ENCODE data around the gene CALY.

The CALY gene

GRCh38 chr10:133292919-133293809, 43.5 kb downstream of the CALY start:
- no peaks in the 10 kb centered on the region for H3K9me3 ChIP-seq (replicated peaks in 1 of 11)
- peaks cover 0 to 45% (median 29%) of the 10 kb centered on the region in 10 experiments; a peak in 19 of 20 replicates for H3K4me1 ChIP-seq
- H3K9ac ChIP-seq: peak overlapping the region in 9 of 11 experiments; percentile 6 to 66 (median 37); a peak in 9 of 22 replicates
- peaks cover 0 to 52% (median 13%) of the 10 kb centered on the region in 11 experiments; a peak in 19 of 22 replicates for H4K20me1 ChIP-seq
- H3K36me3 ChIP-seq: peaks cover 70 to 91% (median 87%) of the 10 kb centered on the region in 11 experiments
- no peak for TF ChIP-seq Cebpa-rat (IDR thresholded peaks at IDR 0.05)
- H3K27me3 ChIP-seq: no peaks in the 10 kb centered on the region
- H3K4me3 ChIP-seq: peak overlapping the region in 4 of 10 experiments; percentile 14 to 39 (median 26); a peak in 3 of 20 replicates
- H3K27ac ChIP-seq: peak overlapping the region in 10 of 11 experiments; percentile 31 to 70 (median 57); a peak in 20 of 22 replicates
- peak overlapping the region in 10 of 11 experiments; percentile 34 to 98 (median 88); a peak in 19 of 22 replicates for H3K4me2 ChIP-seq

- H3K9me3 ChIP-seq (replicated peaks in 1 of 11): no peaks in the 10 kb centered on the region
- H4K20me1 ChIP-seq: peaks cover 11 to 64% (median 16%) of the 10 kb centered on the region in 11 experiments; a peak in 18 of 22 replicates
- H3K9ac ChIP-seq: no peak overlapping the region
- no peak overlapping the region for H3K27ac ChIP-seq
- H3K4me1 ChIP-seq: peaks cover 0 to 32% (median 26%) of the 10 kb centered on the region in 10 experiments; a peak in 19 of 20 replicates
- H3K4me3 ChIP-seq: no peak overlapping the region
- peaks cover 70 to 92% (median 86%) of the 10 kb centered on the region in 11 experiments for H3K36me3 ChIP-seq
- no peak for TF ChIP-seq Cebpa-rat (IDR thresholded peaks at IDR 0.05)
- no peak overlapping the region for H3K4me2 ChIP-seq
- H3K27me3 ChIP-seq: no peaks in the 10 kb centered on the region
Measured at GRCh38 chr10:133289761-133290160, 46.9 kb downstream of the CALY start.

- TF ChIP-seq Cebpa-rat (IDR thresholded peaks at IDR 0.05): no peak
- peaks cover 85 to 92% (median 88%) of the 10 kb centered on the region in 11 experiments for H3K36me3 ChIP-seq
- no peak overlapping the region for H3K27ac ChIP-seq
- H3K4me2 ChIP-seq: no peak overlapping the region
- no peak overlapping the region for H3K9ac ChIP-seq
- H4K20me1 ChIP-seq: peaks cover 0 to 65% (median 20%) of the 10 kb centered on the region in 11 experiments; a peak in 17 of 22 replicates
- no peaks in the 10 kb centered on the region for H3K27me3 ChIP-seq
- H3K4me3 ChIP-seq: no peak overlapping the region
- peaks cover 0 to 14% (median 8%) of the 10 kb centered on the region in 10 experiments; a peak in 18 of 20 replicates for H3K4me1 ChIP-seq
- H3K9me3 ChIP-seq (replicated peaks in 1 of 11): no peaks in the 10 kb centered on the region
Measured at GRCh38 chr10:133287832-133288500, 48.7 kb downstream of the CALY start.

- peaks cover 94 to 100% (median 97%) of the 10 kb centered on the region in 11 experiments for H3K36me3 ChIP-seq
- no peak overlapping the region for H3K27ac ChIP-seq
- H3K4me3 ChIP-seq: no peak overlapping the region
- H3K4me1 ChIP-seq: peaks cover 0 to 5% (median 0%) of the 10 kb centered on the region in 10 experiments; a peak in 5 of 20 replicates
- no peak overlapping the region for H3K9ac ChIP-seq
- H4K20me1 ChIP-seq: peaks cover 0 to 74% (median 26%) of the 10 kb centered on the region in 11 experiments; a peak in 14 of 22 replicates
- H3K27me3 ChIP-seq: no peaks in the 10 kb centered on the region
- H3K4me2 ChIP-seq: no peak overlapping the region
- no peak for TF ChIP-seq Cebpa-rat (IDR thresholded peaks at IDR 0.05)
- no peaks in the 10 kb centered on the region for H3K9me3 ChIP-seq (replicated peaks in 1 of 11)
Measured at GRCh38 chr10:133286366-133286765, 50.3 kb downstream of the CALY start.

- Histone ChIP-seq H3K4me2 (no peak overlapping the region), H3K4me1 (peaks cover 0 to 11% (median 3%) of the 10 kb centered on the region in 10 experiments; a peak in 13 of 20 replicates), H3K9me3 (replicated peaks in 1 of 11) (no peaks in the 10 kb centered on the region), H3K9ac (no peak overlapping the region), H3K27ac (no peak overlapping the region), H3K27me3 (no peaks in the 10 kb centered on the region), H3K4me3 (no peak overlapping the region), H3K36me3 (peaks cover 96 to 100% (median 98%) of the 10 kb centered on the region in 11 experiments), H4K20me1 (peaks cover 0 to 83% (median 28%) of the 10 kb centered on the region in 11 experiments; a peak in 14 of 22 replicates)
- TF ChIP-seq Cebpa-rat (IDR thresholded peaks at IDR 0.05): no peak
Measured at GRCh38 chr10:133285217-133285616, 51.5 kb downstream of the CALY start.

- TF ChIP-seq Cebpa-rat (IDR thresholded peaks at IDR 0.05): no peak
- H3K36me3 ChIP-seq: peaks cover 85 to 100% (median 97%) of the 10 kb centered on the region in 11 experiments
- H4K20me1 ChIP-seq: peaks cover 3 to 87% (median 38%) of the 10 kb centered on the region in 11 experiments; a peak in 16 of 22 replicates
- no peaks in the 10 kb centered on the region for H3K9me3 ChIP-seq (replicated peaks in 1 of 11)
- H3K27me3 ChIP-seq: no peaks in the 10 kb centered on the region
- H3K4me3 ChIP-seq: no peak overlapping the region
- H3K9ac ChIP-seq: no peak overlapping the region
- no peak overlapping the region for H3K4me2 ChIP-seq
- no peak overlapping the region for H3K27ac ChIP-seq
- peaks cover 8 to 23% (median 16%) of the 10 kb centered on the region in 10 experiments for H3K4me1 ChIP-seq
Measured at GRCh38 chr10:133283931-133284330, 52.8 kb downstream of the CALY start.

- H3K36me3 ChIP-seq: peaks cover 75 to 92% (median 88%) of the 10 kb centered on the region in 11 experiments
- no peak overlapping the region for H3K9ac ChIP-seq
Measured at GRCh38 chr10:133282846-133283390, 53.8 kb downstream of the CALY start.

GRCh38 chr10:133281628-133282372, 54.9 kb downstream of the CALY start:
- Histone ChIP-seq H3K4me3 (no peak overlapping the region), H3K36me3 (peaks cover 64 to 81% (median 77%) of the 10 kb centered on the region in 11 experiments), H3K9me3 (replicated peaks in 1 of 11) (no peaks in the 10 kb centered on the region), H3K4me2 (no peak overlapping the region), H3K27me3 (peaks cover 0 to 11% (median 6%) of the 10 kb centered on the region in 11 experiments; a peak in 20 of 22 replicates), H3K27ac (no peak overlapping the region), H4K20me1 (peaks cover 4 to 98% (median 56%) of the 10 kb centered on the region in 11 experiments; a peak in 19 of 22 replicates), H3K9ac (no peak overlapping the region), H3K4me1 (peaks cover 30 to 45% (median 37%) of the 10 kb centered on the region in 10 experiments)
- TF ChIP-seq Cebpa-rat (IDR thresholded peaks at IDR 0.05): no peak

More at GRCh38 chr10:133282846-133283390, 53.8 kb downstream of the CALY start:
- no peak for TF ChIP-seq Cebpa-rat (IDR thresholded peaks at IDR 0.05)
- Histone ChIP-seq H3K9me3 (replicated peaks in 1 of 11) (no peaks in the 10 kb centered on the region), H3K27ac (no peak overlapping the region), H3K4me3 (no peak overlapping the region), H4K20me1 (peaks cover 4 to 91% (median 48%) of the 10 kb centered on the region in 11 experiments; a peak in 19 of 22 replicates), H3K4me2 (no peak overlapping the region), H3K27me3 (no peaks in the 10 kb centered on the region), H3K4me1 (peaks cover 18 to 34% (median 26%) of the 10 kb centered on the region in 10 experiments)

All from BLaER1 treated with 17β-estradiol and CSF1 and Interleukin-3, amounts not matched to agents 10 nM and 100 nM (cell line).